ENCODE results near the gene RIPOR3. TPM values are rescaled to one million over a fixed set of nuclear protein-coding genes. Genes with fewer than 3 reads are reported as not detected.

Gene RIPOR3
- total RNA-seq, 2 donors from 2014 or later = 4.5 to 8.4 TPM

- Histone ChIP-seq H3K4me3 (no peak overlapping the region), H3K4me1 (ENCODE audit: control insufficient read depth in 1 of 2, low read depth in 2 of 2) (peaks cover 0 to 15% of the 10 kb centered on the region in 2 donors), H3K27ac (no peak overlapping the region), H3K9me3 (no peaks in the 10 kb centered on the region), H3K36me3 (peaks cover 16% of the 10 kb centered on the region), H3K27me3 (replicated peaks; ENCODE audit: insufficient read depth) (no peaks in the 10 kb centered on the region)
- ATAC-seq (ENCODE audit: insufficient number of reproducible peaks, low FRiP score, low read depth) = no peak
- DNase-seq (ENCODE audit: low spot score) = no peak
- TF ChIP-seq CTCF (IDR thresholded peaks at IDR 0.05) = no peak
Measured at GRCh38 chr20:50589548-50590347, 101.6 kb downstream of the RIPOR3 start.

- Histone ChIP-seq H3K27ac (no peak overlapping the region), H3K36me3 (peaks cover 20% of the 10 kb centered on the region)
Measured at GRCh38 chr20:50588034-50588736, 103.2 kb downstream of the RIPOR3 start.

GRCh38 chr20:50587291-50587961, 103.9 kb downstream of the RIPOR3 start:
- no peaks in the 10 kb centered on the region for H3K27me3 ChIP-seq (replicated peaks; ENCODE audit: insufficient read depth)
- no peak for TF ChIP-seq CTCF (IDR thresholded peaks at IDR 0.05)
- H3K4me1 ChIP-seq (ENCODE audit: control insufficient read depth in 1 of 2, low read depth in 2 of 2) = peaks cover 0 to 12% of the 10 kb centered on the region in 2 donors
- H3K9me3 ChIP-seq = no peaks in the 10 kb centered on the region
- H3K4me3 ChIP-seq = no peak overlapping the region
- H3K36me3 ChIP-seq = peaks cover 27% of the 10 kb centered on the region
- no peak overlapping the region for H3K27ac ChIP-seq
- DNase-seq (ENCODE audit: low spot score) = no peak
- no peak for ATAC-seq (ENCODE audit: insufficient number of reproducible peaks, low FRiP score, low read depth)

More at GRCh38 chr20:50588034-50588736, 103.2 kb downstream of the RIPOR3 start:
- no peak overlapping the region for H3K4me3 ChIP-seq
- TF ChIP-seq CTCF (IDR thresholded peaks at IDR 0.05) = peak; percentile 82
- DNase-seq (ENCODE audit: low spot score) = no peak
- no peak for ATAC-seq (ENCODE audit: insufficient number of reproducible peaks, low FRiP score, low read depth)
- no peaks in the 10 kb centered on the region for H3K27me3 ChIP-seq (replicated peaks; ENCODE audit: insufficient read depth)
- no peaks in the 10 kb centered on the region for H3K9me3 ChIP-seq
- peaks cover 0 to 15% of the 10 kb centered on the region in 2 donors for H3K4me1 ChIP-seq (ENCODE audit: control insufficient read depth in 1 of 2, low read depth in 2 of 2)

- Histone ChIP-seq H3K4me3 (no peak overlapping the region), H3K27me3 (replicated peaks; ENCODE audit: insufficient read depth) (no peaks in the 10 kb centered on the region), H3K4me1 (ENCODE audit: control insufficient read depth in 1 of 2, low read depth in 2 of 2) (peaks cover 0 to 8% of the 10 kb centered on the region in 2 donors), H3K27ac (no peak overlapping the region), H3K36me3 (peaks cover 32% of the 10 kb centered on the region), H3K9me3 (no peaks in the 10 kb centered on the region)
- no peak for DNase-seq (ENCODE audit: low spot score)
- ATAC-seq (ENCODE audit: insufficient number of reproducible peaks, low FRiP score, low read depth) = no peak
- no peak for TF ChIP-seq CTCF (IDR thresholded peaks at IDR 0.05)
Measured at GRCh38 chr20:50586531-50587232, 104.7 kb downstream of the RIPOR3 start.
